GM21423 (cell line): Measurements from ENCODE around the gene KCNT2.
"Not testable (repeated sequence)": the region's sequence is repeated elsewhere in the genome, so short reads cannot be mapped to it uniquely, and the experiment has no call there.

Experiments used
- ATAC-seq: cut with Tn5 transposase; IDR thresholded peaks from one replicate; pipeline ENCODE4 v1.9.1; 2021; ENCODE audit warnings: mild to moderate bottlenecking, moderate library complexity; ENCODE audit not compliant: unreplicated experiment

Gene KCNT2

GRCh38 chr1:196590959-196591358, 17.3 kb downstream of the KCNT2 start:
- no peak for ATAC-seq

GRCh38 chr1:196590012-196590708, 18.1 kb downstream of the KCNT2 start:
- no peak for ATAC-seq

- no peak for ATAC-seq
Measured at GRCh38 chr1:196584696-196585095, 23.5 kb downstream of the KCNT2 start.

- ATAC-seq = no peak
Measured at GRCh38 chr1:196577386-196577785, 30.9 kb downstream of the KCNT2 start.

GRCh38 chr1:196573226-196573625, 35.0 kb downstream of the KCNT2 start:
- ATAC-seq = no peak

- no peak for ATAC-seq
Measured at GRCh38 chr1:196567238-196567637, 41.0 kb downstream of the KCNT2 start.

- no peak for ATAC-seq
Measured at GRCh38 chr1:196563768-196564167, 44.5 kb downstream of the KCNT2 start.

GRCh38 chr1:196559314-196559713, 48.9 kb downstream of the KCNT2 start:
- no peak for ATAC-seq

GRCh38 chr1:196558411-196558810, 49.8 kb downstream of the KCNT2 start:
- no peak for ATAC-seq

GRCh38 chr1:196557797-196558196, 50.4 kb downstream of the KCNT2 start:
- ATAC-seq = no peak

GRCh38 chr1:196550731-196551130, 57.5 kb downstream of the KCNT2 start:
- ATAC-seq = no peak

- ATAC-seq = no peak
Measured at GRCh38 chr1:196546272-196547111, 61.7 kb downstream of the KCNT2 start.

GRCh38 chr1:196545222-196545621, 63.0 kb downstream of the KCNT2 start:
- ATAC-seq = no peak

- no peak for ATAC-seq
Measured at GRCh38 chr1:196544617-196545016, 63.6 kb downstream of the KCNT2 start.

GRCh38 chr1:196543833-196544232, 64.4 kb downstream of the KCNT2 start:
- ATAC-seq = no peak

- ATAC-seq = no peak
Measured at GRCh38 chr1:196538473-196538872, 69.8 kb downstream of the KCNT2 start.

- ATAC-seq = no peak
Measured at GRCh38 chr1:196535727-196536126, 72.5 kb downstream of the KCNT2 start.

- ATAC-seq = no peak
Measured at GRCh38 chr1:196531737-196532524, 76.3 kb downstream of the KCNT2 start.

GRCh38 chr1:196527919-196528318, 80.3 kb downstream of the KCNT2 start:
- no peak for ATAC-seq

GRCh38 chr1:196522574-196523345, 85.5 kb downstream of the KCNT2 start:
- ATAC-seq = not testable (repeated sequence)

- no peak for ATAC-seq
Measured at GRCh38 chr1:196517193-196517592, 91.0 kb downstream of the KCNT2 start.
